EL (cell line): ENCODE results near the gene SLC38A10.
A peak's percentile ranks its signal among the peaks of the same experiment; 100 is the strongest.

Experiments
- DNase-seq: peaks from one replicate; pipeline ENCODE4 v3.0.0-alpha.2; 2016

Gene SLC38A10

GRCh38 chr17:81295031-81295675, at the start of gene SLC38A10:
Gene SLC38A10 (minus strand): TSS chr17:81295307. CDS start chr17:81294921, 386 bp downstream.
- DNase-seq = peak; percentile 88

- DNase-seq = no peak
Measured at GRCh38 chr17:81342269-81343070, 47.4 kb upstream of the SLC38A10 start.

GRCh38 chr17:81341516-81342268, 46.6 kb upstream of the SLC38A10 start:
- no peak for DNase-seq

GRCh38 chr17:81340607-81341515, 45.8 kb upstream of the SLC38A10 start:
- no peak for DNase-seq

- no peak for DNase-seq
Measured at GRCh38 chr17:81339534-81340296, 44.6 kb upstream of the SLC38A10 start.

GRCh38 chr17:81339191-81339533, 44.1 kb upstream of the SLC38A10 start:
- no peak for DNase-seq

GRCh38 chr17:81338274-81339190, 43.4 kb upstream of the SLC38A10 start:
- DNase-seq = no peak

GRCh38 chr17:81337476-81337879, 42.4 kb upstream of the SLC38A10 start:
- DNase-seq = no peak

GRCh38 chr17:81336930-81337325, 41.8 kb upstream of the SLC38A10 start:
- no peak for DNase-seq

- DNase-seq = no peak
Measured at GRCh38 chr17:81336296-81336929, 41.3 kb upstream of the SLC38A10 start.

- no peak for DNase-seq
Measured at GRCh38 chr17:81335773-81336157, 40.7 kb upstream of the SLC38A10 start.

- DNase-seq = no peak
Measured at GRCh38 chr17:81334987-81335772, 40.1 kb upstream of the SLC38A10 start.

GRCh38 chr17:81334391-81334901, 39.3 kb upstream of the SLC38A10 start:
- DNase-seq = no peak

- DNase-seq = no peak
Measured at GRCh38 chr17:81333616-81334368, 38.7 kb upstream of the SLC38A10 start.

- DNase-seq = no peak
Measured at GRCh38 chr17:81332914-81333528, 37.9 kb upstream of the SLC38A10 start.

GRCh38 chr17:81332118-81332834, 37.2 kb upstream of the SLC38A10 start:
- no peak for DNase-seq

- DNase-seq = no peak
Measured at GRCh38 chr17:81331527-81332043, 36.5 kb upstream of the SLC38A10 start.
